TTC549 (cell line): ENCODE measurements around the gene LRRC74B.
"Not testable (repeated sequence)": the region's sequence is repeated elsewhere in the genome, so short reads cannot be mapped to it uniquely, and the experiment has no call there.

ENCODE experiments used
- FAIRE-seq: peaks from 2 replicates; lab custom pipeline; 2012; peaks lifted over from hg19 to GRCh38; lab: Jason Lieb, UNC

Gene LRRC74B

DNA sequence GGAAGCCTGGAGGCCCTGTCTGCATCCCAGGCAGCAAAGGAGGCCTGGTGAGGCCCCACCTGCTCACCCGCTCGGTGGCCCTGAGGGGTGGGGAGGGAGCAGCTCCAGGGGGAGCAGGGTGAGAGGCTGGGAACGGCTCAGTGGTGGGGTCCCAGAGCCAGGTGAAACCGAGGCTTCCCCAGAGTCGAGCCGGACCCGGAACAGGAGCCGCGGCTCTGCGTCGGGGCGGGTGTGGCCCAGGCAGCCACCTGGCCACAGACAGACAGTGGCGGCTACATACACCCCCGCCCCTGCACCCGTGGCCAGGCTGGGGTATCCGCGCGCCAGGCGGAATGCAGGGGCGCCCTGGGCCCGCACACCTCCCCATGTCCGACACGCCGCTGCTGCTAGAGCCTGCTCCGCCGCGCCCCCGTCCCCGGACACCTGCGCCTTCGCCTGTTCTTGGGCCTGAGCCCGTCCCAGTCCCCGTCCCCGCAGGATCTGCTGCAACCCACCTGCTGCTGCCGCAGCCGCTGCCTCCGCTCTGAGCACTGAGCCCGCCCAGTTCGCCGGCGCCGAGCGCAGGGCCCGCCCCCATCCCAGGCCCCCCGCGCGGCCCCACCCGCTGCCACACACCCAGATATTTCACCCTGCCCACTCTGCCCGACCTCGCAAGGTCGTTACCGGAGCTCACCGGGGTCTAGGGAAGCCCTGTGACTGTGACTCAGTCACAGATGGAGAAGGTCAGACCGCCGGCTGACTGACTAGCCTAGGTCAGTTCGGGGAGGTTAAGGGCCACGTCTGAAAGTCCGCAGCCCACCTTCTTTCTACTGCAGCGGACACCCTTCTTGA is 13.5 kb upstream of the LRRC74B start, which contains the start of gene SLC7A4:
SLC7A4 (minus strand) TSS at position 525 of the 831 bp plus-strand sequence. CDS start 749 bp downstream, outside the sequence.
- no peak for FAIRE-seq

DNA sequence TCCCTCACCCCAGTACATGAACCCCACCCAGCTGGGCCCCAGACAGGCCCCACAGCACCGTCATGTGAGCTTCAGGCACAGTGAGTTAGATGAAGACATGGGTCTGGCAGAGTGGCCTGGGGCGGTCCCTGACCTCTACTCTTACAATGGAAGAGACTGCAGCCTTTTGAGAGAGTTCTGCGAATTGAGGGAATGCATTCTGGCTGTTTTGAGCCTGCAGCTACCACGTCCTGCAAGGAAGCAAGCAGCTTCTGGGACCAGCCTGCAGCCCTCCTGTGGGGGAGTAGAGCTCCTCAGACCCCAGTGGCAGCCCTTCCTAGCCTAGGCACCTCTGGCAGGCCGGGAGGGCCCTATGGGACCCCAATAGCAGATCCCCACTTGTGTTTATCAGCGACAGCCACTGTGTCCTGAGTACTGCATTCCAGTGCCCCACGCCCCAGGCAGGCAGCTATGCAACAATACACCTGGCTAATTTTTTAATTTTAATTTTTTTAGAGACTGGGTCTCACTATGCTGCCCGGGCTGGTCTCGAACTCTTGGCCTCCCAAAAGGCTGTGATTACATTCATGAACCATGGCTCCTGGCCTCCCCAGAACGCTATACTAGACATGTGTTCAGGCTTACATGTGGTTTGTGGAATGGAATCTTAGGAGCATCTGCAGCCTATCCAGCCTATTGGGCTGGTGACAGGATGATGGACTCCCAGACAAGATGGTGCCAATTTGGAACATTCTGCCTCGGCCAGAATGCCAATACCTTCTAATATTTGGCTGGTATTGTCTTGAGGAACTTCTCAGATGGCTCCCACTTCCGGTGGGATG is 12.7 kb upstream of the LRRC74B start:
- no peak for FAIRE-seq

GRCh38 chr22:21033895-21034294 is 11.9 kb upstream of the LRRC74B start:
- FAIRE-seq = no peak

- FAIRE-seq = no peak
These were observed 10.8 kb upstream of the LRRC74B start for GRCh38 chr22:21034989-21035388.

DNA sequence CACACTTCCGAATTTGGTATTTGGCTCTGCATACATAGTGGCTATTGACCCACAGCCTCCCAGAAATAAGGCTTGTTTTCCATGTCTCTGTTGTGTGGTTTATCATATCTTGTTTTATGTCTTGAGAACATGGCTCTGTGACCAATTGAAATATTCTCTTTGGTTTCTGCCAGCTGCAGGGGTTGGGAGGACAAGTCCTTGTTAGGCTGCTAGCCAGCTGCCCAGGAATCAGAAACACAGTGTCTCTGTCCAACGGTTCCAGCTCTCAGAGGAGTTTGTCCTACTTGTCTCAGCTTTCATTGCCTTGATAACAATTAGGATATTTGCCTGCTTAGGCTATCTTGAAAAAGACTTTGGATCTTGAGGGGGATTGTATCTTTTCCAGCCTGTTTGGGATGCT is 7.3 kb upstream of the LRRC74B start:
- no peak for FAIRE-seq

GRCh38 chr22:21039158-21039557 is 6.6 kb upstream of the LRRC74B start:
- not testable (repeated sequence) for FAIRE-seq

DNA sequence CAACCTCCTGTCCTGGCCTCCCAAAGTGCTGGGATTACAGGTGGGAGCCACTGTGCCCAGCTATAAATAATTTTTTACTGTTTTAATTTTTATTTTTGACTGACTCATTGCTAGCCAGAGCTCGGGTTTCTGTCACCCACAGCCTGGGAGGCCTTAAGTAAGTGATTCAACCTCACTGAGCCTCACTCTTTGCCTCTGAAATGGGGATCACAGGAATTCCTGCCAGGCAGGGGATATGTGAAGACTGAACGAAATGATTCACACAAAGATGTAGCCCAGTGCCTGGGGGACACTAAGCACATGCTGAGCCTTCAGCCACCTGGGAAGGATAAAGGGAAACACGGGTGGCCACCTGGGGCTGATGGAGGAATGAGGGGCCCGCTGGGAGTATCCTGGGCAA is 3.8 kb upstream of the LRRC74B start:
- FAIRE-seq = no peak

DNA sequence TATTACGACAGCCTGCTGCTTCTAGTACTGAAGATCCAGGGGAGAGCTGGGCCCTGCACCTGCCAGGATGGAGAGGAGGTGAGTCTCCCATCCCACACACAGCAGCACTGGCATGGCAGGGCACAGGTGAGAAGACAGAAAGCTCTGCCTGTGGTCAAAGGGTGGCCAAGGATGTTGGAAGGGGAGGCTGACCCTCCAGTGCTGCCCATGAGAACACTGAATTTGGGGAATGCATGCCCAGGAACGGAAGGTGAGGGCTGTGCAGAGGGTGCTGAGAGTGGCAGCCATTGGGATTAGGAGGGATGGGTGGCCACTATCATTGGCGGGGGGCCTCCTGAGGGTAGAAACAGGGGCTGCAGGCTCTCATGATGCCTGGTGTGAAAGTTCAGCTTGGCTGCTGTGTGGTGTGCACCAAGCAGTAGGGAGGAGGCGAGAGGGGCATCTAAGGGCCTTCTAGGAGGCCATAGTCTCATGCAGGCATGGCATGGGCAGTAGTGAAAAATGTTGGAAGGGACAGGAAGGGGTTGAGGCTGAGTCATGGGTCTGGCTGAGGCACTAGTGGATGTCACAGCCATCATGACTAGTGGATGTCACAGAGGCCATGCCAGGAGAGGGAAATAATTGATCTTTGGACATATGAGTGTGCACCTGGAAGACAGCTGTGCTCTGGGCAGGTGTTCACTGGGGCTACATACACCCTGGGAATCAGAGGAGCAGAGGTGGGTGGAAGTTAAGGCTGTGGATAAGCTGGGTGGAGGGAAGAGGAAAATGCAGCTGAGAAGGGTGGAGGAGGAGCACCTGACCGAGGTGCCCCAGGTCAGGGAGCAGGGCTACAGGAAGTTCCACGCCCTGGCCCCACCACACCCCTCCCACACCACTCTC is 2.5 kb upstream of the LRRC74B start:
- no peak for FAIRE-seq

GRCh38 chr22:21043860-21044535 is 1.7 kb upstream of the LRRC74B start:
- FAIRE-seq = no peak

DNA sequence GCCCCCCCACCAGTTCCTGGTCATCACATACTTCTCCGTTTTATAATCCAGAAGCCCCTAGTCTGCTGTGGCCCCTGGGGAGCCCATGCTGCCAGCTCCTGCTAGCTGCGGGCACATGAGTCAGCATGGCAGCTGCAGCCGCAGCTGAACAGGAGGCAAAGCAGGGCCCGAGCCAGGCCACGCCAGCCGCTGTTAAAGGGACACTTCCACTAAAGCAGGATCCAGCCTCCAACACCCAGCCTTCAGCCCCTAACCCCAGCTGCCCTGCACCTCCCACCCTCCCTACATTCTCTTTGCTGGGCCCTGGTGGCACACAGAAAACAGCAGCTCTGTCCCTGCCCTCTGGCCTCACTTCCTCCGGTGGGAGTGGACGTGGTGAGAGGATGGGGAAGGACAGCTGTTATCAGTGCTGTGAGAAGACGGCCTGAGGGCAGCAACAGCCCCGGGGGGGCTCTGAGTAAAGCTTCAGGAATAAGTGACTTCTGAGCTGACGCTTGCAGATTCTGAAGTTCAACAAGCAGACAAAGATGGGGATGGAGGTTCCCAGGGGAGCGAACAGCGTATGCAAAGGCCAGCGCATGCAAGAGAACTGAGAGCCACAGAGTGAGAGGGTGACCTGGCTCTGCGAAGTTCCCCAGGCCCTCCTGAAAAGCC is 688 bp upstream of the LRRC74B start:
- FAIRE-seq = no peak

- FAIRE-seq = no peak
These were observed 1.4 kb downstream of the LRRC74B start for GRCh38 chr22:21047035-21047661.

DNA sequence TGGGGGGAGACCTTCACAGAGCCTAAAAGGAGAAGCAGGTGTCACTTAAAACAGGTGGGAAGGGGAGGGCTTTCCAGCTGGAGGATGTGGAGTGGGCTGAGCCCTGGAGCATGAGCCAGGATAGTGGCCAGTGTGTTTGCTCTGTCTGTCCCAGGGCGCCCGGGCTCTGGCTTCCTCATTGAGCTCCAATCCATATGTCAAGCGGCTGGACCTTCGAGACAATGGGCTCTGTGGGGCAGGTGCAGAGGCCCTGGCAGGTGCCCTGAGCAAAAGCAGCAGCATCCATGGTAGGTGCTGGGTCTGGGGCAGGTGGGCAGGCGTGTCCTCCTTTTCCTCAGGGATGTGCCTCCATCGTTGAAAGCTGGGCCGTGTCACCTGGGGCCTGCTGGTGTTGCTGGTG is 2.0 kb downstream of the LRRC74B start:
- FAIRE-seq = no peak

GRCh38 chr22:21048448-21048847 is 2.7 kb downstream of the LRRC74B start:
- FAIRE-seq = not testable (repeated sequence)

GRCh38 chr22:21048965-21049364 is 3.2 kb downstream of the LRRC74B start:
- not testable (repeated sequence) for FAIRE-seq

- no peak for FAIRE-seq
These were observed 5.5 kb downstream of the LRRC74B start for GRCh38 chr22:21051145-21051830.

DNA sequence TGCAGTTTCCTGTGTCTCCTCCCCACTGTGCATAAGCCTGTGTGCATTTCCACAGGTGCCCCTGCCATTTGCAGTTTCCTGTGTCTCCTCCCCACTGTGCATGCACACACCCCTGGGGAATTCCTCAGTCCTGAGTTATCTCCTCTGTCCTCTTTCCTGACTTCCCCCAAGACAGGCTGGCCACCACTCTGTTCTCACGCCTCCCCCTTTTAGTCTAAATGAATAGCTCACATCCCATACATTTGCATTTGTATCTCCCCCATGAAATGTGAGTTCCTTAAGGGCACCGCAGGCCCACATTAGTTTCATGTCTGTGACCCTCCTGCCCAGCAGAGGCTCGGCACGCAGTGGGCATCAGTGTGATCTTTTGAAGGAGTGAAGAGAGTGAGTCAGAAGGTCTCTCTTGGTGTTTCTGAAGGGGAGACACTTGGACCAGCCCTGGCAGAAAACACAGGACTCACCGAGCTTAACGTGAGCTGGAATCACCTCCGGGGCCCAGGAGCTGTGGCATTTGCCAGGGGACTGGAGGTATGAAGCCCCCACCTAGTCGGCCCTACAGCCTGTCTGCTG is 6.2 kb downstream of the LRRC74B start:
- FAIRE-seq = no peak

DNA sequence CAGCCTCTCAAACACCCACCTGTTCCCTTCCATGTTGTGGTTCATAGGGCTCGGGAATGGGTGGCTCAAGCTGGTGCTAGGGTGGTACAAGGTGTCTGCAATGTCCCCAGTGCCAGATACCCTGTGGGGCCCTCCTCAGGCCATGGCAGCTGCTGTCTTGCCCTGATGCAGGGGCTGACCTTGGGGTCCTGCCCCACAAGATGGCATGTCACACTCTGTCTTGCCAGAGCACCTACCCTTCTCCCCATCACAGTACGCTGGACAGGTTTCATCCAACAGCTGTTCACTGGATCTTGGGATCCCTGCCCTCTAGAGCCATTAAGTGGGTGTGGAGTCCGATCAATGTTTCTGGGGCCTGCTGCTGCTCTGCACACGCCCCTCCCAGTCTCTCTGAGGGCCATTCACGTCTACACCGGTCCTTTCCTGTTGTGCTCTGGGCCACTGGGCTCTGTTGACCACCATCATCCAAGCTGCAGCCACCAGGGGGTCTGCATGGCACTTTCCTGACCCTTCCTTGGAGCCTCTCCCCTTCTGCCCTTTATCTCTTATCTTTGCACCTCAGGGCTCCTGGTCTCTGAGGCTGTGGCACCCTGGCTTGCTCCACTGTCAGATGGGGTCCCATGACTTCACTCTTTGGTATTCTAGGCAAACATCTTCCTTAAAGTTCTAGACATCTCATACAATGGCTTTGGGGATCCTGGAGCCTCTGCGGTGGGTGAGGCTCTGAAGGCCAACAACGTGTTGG is 7.1 kb downstream of the LRRC74B start:
- no peak for FAIRE-seq

- FAIRE-seq = no peak
These were observed 8.4 kb downstream of the LRRC74B start for GRCh38 chr22:21054046-21054713.
